NCI-H345 (cell line): Measurements from ENCODE around the gene ISM1.

Source experiments
- DNase-seq: peaks from one replicate; lab custom pipeline; 2025; lab: John Stamatoyannopoulos, UW

The ISM1 gene

DNA sequence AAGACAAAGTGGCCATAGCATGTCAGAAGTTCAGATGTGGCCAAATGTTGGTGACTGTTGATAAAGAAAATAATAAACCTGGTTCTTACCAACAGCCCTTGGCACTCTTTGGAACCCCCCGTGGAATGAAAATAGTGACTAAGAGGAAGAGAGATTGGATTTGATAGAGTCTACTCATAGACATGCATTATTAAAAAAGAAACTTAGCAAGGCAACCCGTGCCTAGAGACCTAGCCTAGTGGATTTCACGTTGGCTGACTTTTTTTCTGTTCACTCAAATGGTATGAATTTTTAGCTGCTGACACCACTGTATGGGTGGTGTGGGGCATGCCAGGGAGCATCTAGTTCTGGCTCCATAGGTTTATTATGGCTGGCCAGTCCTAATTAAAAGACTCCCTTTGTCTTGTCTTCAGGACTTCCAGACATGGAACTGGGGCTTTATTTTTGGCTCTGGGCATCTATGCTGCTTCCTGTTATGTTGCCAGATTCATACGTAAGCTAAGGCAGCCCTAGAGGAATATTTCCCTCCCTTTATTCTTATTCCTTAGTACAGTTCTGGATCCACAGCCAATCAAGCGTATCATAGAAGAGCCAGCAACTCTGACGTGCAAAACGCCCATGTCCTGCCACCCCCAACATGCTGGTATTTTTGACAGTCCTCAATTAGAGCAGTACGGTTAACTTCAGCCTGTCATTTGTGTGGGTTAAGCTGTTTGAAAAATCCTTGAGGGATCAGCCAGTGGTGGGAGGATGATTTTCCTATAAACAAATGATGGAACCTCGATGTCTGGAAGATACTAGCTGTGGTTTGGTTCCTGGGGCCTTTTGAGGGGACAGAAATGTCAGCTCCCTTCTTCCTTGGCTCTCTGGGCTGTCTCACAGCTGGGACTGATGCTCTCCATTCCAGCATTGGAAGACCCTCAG, 127.5 kb downstream of the ISM1 start:
- DNase-seq = no peak

DNA sequence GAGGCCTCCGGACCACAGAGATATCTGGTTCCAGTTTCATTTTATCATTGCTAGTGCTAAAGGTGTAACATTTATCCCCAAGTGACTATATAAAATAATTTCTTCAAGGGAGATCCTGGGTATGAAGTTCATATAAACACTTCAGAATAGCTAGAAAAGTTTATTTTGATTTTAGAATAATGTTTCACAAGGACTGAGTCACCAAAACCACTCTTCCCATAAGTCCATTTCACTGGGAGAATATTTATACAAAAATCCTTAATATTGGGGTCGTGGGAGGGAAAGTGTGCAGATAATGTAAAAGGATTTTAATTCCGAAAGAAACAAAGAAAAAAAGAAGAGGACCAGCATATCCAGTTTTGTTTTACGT, 128.1 kb downstream of the ISM1 start:
- no peak for DNase-seq
